ENCODE measurements around the gene CGB5. TPM values are rescaled to one million over a fixed set of nuclear protein-coding genes. Genes with fewer than 3 reads are reported as not detected.
"Not testable (repeated sequence)": the region's sequence is repeated elsewhere in the genome, so short reads cannot be mapped to it uniquely, and the experiment has no call there.

CGB5 gene
- total and polyA plus RNA-seq, 5 donors from 2014 or later = not detected

DNA sequence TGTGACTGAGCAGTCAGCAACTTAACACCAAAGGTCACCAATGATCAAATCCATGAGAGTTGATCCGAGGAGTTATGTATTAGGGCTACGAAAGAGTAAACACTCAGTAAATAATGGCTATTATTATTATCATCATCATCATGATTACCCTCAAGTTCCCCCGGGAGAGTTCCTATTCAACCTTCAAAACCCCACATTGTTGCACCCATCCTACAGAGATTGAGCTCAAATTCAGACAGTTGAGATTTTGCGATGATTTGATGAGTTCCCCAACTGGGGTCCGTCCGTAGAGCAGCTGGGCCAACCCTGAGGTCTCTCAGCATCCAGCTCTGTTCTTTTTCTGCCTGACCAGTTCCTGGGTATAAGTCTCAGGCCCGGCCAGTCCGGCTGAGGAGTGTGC, 5.5 kb upstream of the CGB5 start:
- not testable (repeated sequence) for H3K9me3 Mint-ChIP-seq

DNA sequence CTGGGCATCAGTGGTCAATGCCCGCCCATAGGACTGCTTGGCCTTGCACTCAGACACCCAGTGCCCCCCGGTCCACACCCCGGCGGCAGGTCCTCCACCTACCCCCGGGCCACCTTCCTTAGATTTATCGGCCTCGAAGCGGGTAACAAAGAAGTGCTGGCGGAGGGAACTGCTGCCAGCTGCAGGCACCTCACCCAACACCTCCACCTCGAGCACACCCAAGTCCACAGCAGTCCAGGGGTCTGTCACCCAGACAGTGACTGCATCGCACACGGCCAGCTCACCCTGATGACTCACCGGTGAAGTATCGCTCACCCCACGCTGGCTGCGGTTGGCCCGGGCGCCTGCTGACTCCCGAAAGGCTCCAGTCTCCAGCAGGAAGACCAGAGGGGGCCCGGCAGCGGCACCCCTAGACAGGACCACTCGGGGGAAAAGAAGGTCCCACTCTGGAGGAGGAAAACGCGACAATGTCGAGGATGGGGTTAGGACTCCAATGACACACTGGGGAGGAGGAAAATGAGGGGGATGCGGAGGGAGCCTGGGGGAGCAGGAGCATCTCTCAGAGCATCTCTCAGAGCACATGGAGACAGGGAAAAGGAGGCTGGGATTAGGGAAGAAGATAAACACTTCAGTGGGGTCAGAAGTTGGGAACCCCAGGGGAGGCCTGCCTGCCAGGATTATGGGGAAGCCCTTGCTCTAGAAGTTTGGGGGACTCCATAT, 4.9 kb upstream of the CGB5 start:
- H3K4me3 ChIP-seq (ENCODE audit: low read depth, low read length); H3K4me3 Mint-ChIP-seq; H3K27ac Mint-ChIP-seq; ATAC-seq (ENCODE audit: low read depth in 2 of 2); H3K4me1 Mint-ChIP-seq; H3K36me3 Mint-ChIP-seq; H3K27me3 ChIP-seq (ENCODE audit: control insufficient read depth, insufficient read depth, low read length); H3K27ac ChIP-seq (ENCODE audit: insufficient read depth, low read length, poor library complexity, severe bottlenecking); H3K4me1 ChIP-seq (ENCODE audit: control insufficient read depth, insufficient read depth, low read length, poor library complexity, severe bottlenecking); H3K9me3 Mint-ChIP-seq; DNase-seq; H3K36me3 ChIP-seq (ENCODE audit: control insufficient read depth, insufficient read depth, low read length); H3K27me3 Mint-ChIP-seq; H3K9me3 ChIP-seq (ENCODE audit: control insufficient read depth in 2 of 2, low read length in 2 of 2): not testable (repeated sequence)

More for the DNA sequence above, 5.5 kb upstream of the CGB5 start:
- ATAC-seq (ENCODE audit: low read depth in 2 of 2); H3K36me3 Mint-ChIP-seq; H3K4me3 ChIP-seq (ENCODE audit: low read depth, low read length); H3K27ac ChIP-seq (ENCODE audit: insufficient read depth, low read length, poor library complexity, severe bottlenecking); H3K4me1 Mint-ChIP-seq; H3K4me3 Mint-ChIP-seq; H3K27me3 Mint-ChIP-seq; H3K36me3 ChIP-seq (ENCODE audit: control insufficient read depth, insufficient read depth, low read length); H3K27ac Mint-ChIP-seq; DNase-seq; H3K4me1 ChIP-seq (ENCODE audit: control insufficient read depth, insufficient read depth, low read length, poor library complexity, severe bottlenecking); H3K9me3 ChIP-seq (ENCODE audit: control insufficient read depth in 2 of 2, low read length in 2 of 2); H3K27me3 ChIP-seq (ENCODE audit: control insufficient read depth, insufficient read depth, low read length): not testable (repeated sequence)

DNA sequence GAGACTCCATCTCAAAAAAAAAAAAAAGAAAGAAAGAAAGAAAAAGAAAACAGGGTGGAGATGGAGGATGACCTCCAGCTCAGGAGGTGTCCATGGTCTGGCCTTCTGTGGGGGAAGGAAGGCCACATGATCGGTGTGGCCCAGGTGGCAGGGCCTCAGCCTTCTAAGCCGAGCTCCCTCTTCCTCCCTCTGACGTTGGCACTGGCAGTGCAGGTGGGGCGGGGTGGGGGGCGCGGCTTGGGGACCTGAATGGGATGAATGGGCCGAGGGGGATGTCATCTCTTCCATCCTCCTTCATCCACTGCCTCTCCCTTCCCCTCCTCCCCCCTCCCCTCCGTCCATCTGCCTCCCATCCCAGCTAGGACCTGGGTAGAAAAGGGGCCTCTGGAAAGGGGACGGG, 3.9 kb upstream of the CGB5 start:
- H3K36me3 Mint-ChIP-seq; H3K27ac Mint-ChIP-seq; DNase-seq; H3K4me3 ChIP-seq (ENCODE audit: low read depth, low read length); H3K27ac ChIP-seq (ENCODE audit: insufficient read depth, low read length, poor library complexity, severe bottlenecking); H3K9me3 Mint-ChIP-seq; ATAC-seq (ENCODE audit: low read depth in 2 of 2); H3K4me1 ChIP-seq (ENCODE audit: control insufficient read depth, insufficient read depth, low read length, poor library complexity, severe bottlenecking); H3K9me3 ChIP-seq (ENCODE audit: control insufficient read depth in 2 of 2, low read length in 2 of 2); H3K4me1 Mint-ChIP-seq; H3K36me3 ChIP-seq (ENCODE audit: control insufficient read depth, insufficient read depth, low read length); H3K27me3 ChIP-seq (ENCODE audit: control insufficient read depth, insufficient read depth, low read length); H3K27me3 Mint-ChIP-seq; H3K4me3 Mint-ChIP-seq: not testable (repeated sequence)

DNA sequence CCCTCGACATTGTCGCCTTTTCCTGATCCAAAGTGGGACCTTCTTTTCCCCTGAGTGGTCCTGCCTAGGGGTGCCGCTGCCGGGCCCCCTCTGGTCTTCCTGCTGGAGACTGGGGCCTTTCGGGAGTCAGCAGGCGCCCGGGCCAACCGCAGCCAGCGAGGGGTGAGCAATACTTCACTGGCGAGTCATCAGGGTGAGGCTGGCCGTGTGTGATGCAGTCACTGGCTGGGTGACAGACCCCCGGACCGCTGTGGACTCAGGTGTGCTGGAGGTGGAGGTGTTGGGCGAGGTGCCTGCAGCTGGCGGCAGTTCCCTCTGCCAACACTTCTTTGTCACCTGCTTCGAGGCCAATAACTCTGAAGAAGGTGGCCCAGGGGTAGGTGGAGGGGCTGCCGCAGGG, 1.5 kb upstream of the CGB5 start:
- no peaks in the 10 kb centered on the region for H3K36me3 Mint-ChIP-seq
- DNase-seq (no peak), ATAC-seq (ENCODE audit: low read depth in 2 of 2) (no peak)
- Histone ChIP-seq H3K9me3 (ENCODE audit: control insufficient read depth in 2 of 2, low read length in 2 of 2) (no peaks in the 10 kb centered on the region), H3K27me3 (ENCODE audit: control insufficient read depth, insufficient read depth, low read length) (no peaks in the 10 kb centered on the region), H3K4me1 (ENCODE audit: control insufficient read depth, insufficient read depth, low read length, poor library complexity, severe bottlenecking) (no peaks in the 10 kb centered on the region), H3K4me3 (ENCODE audit: low read depth, low read length) (no peak overlapping the region), H3K36me3 (ENCODE audit: control insufficient read depth, insufficient read depth, low read length) (no peaks in the 10 kb centered on the region), H3K27ac (ENCODE audit: insufficient read depth, low read length, poor library complexity, severe bottlenecking) (no peak overlapping the region)
- no peaks in the 10 kb centered on the region for H3K4me1 Mint-ChIP-seq
- no peak overlapping the region for H3K4me3 Mint-ChIP-seq
- peak overlapping the region in 1 of 3 donors; percentile 72 for H3K27ac Mint-ChIP-seq
- no peaks in the 10 kb centered on the region for H3K9me3 Mint-ChIP-seq
- no peaks in the 10 kb centered on the region for H3K27me3 Mint-ChIP-seq

DNA sequence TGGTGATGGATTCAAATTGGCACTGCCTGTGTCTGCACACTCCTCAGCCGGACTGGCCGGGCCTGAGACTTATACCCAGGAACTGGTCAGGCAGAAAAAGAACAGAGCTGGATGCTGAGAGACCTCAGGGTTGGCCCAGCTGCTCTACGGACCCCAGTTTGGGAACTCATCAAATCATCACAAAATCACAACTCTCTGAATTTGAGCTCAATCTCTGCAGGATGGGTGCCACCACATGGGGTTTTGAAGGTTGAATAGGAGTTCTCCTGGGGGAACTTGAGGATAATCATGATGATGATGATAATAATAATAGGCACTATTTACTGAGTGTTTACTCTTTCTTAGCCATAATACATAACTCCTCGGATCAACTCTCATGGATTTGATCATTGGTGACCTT, 982 bp upstream of the CGB5 start:
- not testable (repeated sequence) for H3K9me3 Mint-ChIP-seq; H3K4me3 Mint-ChIP-seq; H3K27me3 Mint-ChIP-seq; H3K27ac ChIP-seq (ENCODE audit: insufficient read depth, low read length, poor library complexity, severe bottlenecking); H3K9me3 ChIP-seq (ENCODE audit: control insufficient read depth in 2 of 2, low read length in 2 of 2); H3K27me3 ChIP-seq (ENCODE audit: control insufficient read depth, insufficient read depth, low read length); H3K4me1 Mint-ChIP-seq; H3K27ac Mint-ChIP-seq; H3K4me1 ChIP-seq (ENCODE audit: control insufficient read depth, insufficient read depth, low read length, poor library complexity, severe bottlenecking); H3K36me3 ChIP-seq (ENCODE audit: control insufficient read depth, insufficient read depth, low read length); H3K36me3 Mint-ChIP-seq; ATAC-seq (ENCODE audit: low read depth in 2 of 2); DNase-seq; H3K4me3 ChIP-seq (ENCODE audit: low read depth, low read length)

DNA sequence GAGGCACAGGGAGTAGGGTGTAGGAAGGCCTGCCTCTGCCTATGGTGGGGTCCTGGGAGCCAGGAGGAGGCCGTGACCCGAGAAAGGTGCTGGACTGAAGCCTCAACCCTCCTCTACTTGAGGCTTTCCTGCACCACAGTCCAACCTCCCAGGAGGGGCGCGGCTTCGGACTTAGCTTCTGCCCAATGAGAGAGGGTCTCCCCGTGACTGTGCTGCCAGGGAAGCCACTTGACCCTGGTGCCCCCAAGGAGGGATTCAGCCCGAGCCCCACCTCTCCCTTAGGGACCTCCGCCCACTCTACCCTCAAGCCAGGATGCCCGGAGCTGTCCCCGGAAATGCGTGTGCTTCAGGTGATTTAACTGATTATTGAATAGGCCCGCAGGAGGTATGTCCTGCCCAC, 5.4 kb downstream of the CGB5 start, which contains the start of gene CGB8:
Gene CGB8 (minus strand): TSS at position 101 of the 400 bp plus-strand sequence. CDS start 372 bp downstream, outside the sequence.
- not testable (repeated sequence) for H3K27ac Mint-ChIP-seq; H3K27me3 ChIP-seq (ENCODE audit: control insufficient read depth, insufficient read depth, low read length); H3K4me3 Mint-ChIP-seq; H3K4me3 ChIP-seq (ENCODE audit: low read depth, low read length); ATAC-seq (ENCODE audit: low read depth in 2 of 2); H3K36me3 ChIP-seq (ENCODE audit: control insufficient read depth, insufficient read depth, low read length); H3K36me3 Mint-ChIP-seq; DNase-seq; H3K4me1 Mint-ChIP-seq; H3K27me3 Mint-ChIP-seq; H3K4me1 ChIP-seq (ENCODE audit: control insufficient read depth, insufficient read depth, low read length, poor library complexity, severe bottlenecking); H3K9me3 ChIP-seq (ENCODE audit: control insufficient read depth in 2 of 2, low read length in 2 of 2); H3K27ac ChIP-seq (ENCODE audit: insufficient read depth, low read length, poor library complexity, severe bottlenecking); H3K9me3 Mint-ChIP-seq

DNA sequence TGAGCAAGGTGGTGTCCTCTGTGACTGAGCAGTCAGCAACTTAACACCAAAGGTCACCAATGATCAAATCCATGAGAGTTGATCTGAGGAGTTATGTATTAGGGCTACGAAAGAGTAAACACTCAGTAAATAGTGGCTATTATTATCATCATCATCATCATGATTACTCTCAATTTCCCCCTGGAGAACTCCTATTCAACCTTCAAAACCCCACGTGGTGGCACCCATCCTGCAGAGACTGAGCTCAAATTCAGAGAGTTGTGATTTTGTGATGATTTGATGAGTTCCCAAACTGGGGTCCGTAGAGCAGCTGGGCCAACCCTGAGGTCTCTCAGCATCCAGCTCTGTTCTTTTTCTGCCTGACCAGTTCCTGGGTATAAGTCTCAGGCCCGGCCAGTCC, 6.2 kb downstream of the CGB5 start:
- H3K36me3 Mint-ChIP-seq; H3K36me3 ChIP-seq (ENCODE audit: control insufficient read depth, insufficient read depth, low read length); H3K27me3 ChIP-seq (ENCODE audit: control insufficient read depth, insufficient read depth, low read length); H3K27me3 Mint-ChIP-seq; H3K9me3 ChIP-seq (ENCODE audit: control insufficient read depth in 2 of 2, low read length in 2 of 2); H3K27ac Mint-ChIP-seq; H3K4me3 Mint-ChIP-seq; ATAC-seq (ENCODE audit: low read depth in 2 of 2); DNase-seq; H3K4me1 ChIP-seq (ENCODE audit: control insufficient read depth, insufficient read depth, low read length, poor library complexity, severe bottlenecking); H3K27ac ChIP-seq (ENCODE audit: insufficient read depth, low read length, poor library complexity, severe bottlenecking); H3K4me3 ChIP-seq (ENCODE audit: low read depth, low read length); H3K9me3 Mint-ChIP-seq; H3K4me1 Mint-ChIP-seq: not testable (repeated sequence)

DNA sequence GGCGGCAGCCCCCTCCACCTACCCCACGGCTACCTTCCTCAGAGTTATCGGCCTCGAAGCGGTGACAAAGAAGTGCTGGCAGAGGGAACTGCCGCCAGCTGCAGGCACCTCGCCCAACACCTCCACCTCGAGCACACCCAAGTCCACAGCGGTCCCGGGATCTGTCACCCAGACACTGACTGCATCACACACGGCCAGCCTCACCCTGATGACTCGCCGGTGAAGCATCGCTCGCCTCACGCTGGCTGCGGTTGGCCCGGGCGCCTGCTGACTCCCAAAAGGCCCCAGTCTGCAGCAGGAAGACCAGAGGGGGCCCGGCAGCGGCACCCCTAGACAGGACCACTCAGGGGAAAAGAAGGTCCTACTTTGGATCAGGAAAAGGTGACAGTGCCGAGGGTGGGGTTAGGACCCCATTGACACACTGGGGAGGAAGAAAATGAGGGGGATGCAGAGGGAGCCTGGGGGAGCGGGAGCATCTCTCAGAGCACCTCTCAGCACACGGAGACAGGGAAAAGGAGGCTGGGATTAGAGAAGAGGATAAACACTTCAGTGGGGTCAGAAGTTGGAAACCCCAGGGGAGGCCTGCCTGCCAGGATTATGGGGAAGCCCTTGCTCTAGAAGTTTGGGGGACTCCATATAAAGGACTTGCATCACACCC, 6.9 kb downstream of the CGB5 start:
- not testable (repeated sequence) for H3K36me3 Mint-ChIP-seq; H3K27ac Mint-ChIP-seq; H3K27me3 ChIP-seq (ENCODE audit: control insufficient read depth, insufficient read depth, low read length); DNase-seq; H3K27me3 Mint-ChIP-seq; H3K4me3 Mint-ChIP-seq; H3K4me1 Mint-ChIP-seq; H3K9me3 ChIP-seq (ENCODE audit: control insufficient read depth in 2 of 2, low read length in 2 of 2); H3K4me3 ChIP-seq (ENCODE audit: low read depth, low read length); H3K4me1 ChIP-seq (ENCODE audit: control insufficient read depth, insufficient read depth, low read length, poor library complexity, severe bottlenecking); H3K36me3 ChIP-seq (ENCODE audit: control insufficient read depth, insufficient read depth, low read length); ATAC-seq (ENCODE audit: low read depth in 2 of 2); H3K27ac ChIP-seq (ENCODE audit: insufficient read depth, low read length, poor library complexity, severe bottlenecking); H3K9me3 Mint-ChIP-seq
